ENCODE measurements around the gene CSRNP2.

CSRNP2 gene

DNA sequence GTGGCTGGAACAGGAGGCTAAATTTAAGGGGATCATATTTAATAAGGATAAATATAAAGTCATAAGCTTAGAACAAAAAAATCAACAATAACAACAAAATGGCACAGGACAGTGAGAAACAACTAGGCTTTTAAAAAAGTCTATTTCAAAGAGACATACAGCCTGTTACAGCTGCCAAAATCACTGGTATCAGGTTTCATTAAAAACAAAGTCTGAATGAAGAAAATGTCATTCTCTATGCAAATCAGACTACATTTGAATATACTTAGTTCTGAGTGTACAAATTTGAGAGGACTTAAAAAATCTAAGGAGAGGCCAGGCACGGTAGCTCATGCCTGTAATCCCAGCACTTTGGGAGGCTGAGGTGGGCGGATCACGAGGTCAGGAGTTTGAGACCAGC is 45.5 kb upstream of the CSRNP2 start:
- H3K36me3 ChIP-seq (replicated peaks; ENCODE audit: insufficient read depth, low read length): no peaks in the 10 kb centered on the region
- no peak overlapping the region for H3K4me3 ChIP-seq (ENCODE audit: low read length)
- H3F3A ChIP-seq (ENCODE audit: insufficient read depth, low read length): peaks cover 12% of the 10 kb centered on the region
- TF ChIP-seq EZH2 (optimal IDR thresholded peaks at IDR 0.05; ENCODE audit: low read depth, low read length): no peak
- TF ChIP-seq, protein P1, sequence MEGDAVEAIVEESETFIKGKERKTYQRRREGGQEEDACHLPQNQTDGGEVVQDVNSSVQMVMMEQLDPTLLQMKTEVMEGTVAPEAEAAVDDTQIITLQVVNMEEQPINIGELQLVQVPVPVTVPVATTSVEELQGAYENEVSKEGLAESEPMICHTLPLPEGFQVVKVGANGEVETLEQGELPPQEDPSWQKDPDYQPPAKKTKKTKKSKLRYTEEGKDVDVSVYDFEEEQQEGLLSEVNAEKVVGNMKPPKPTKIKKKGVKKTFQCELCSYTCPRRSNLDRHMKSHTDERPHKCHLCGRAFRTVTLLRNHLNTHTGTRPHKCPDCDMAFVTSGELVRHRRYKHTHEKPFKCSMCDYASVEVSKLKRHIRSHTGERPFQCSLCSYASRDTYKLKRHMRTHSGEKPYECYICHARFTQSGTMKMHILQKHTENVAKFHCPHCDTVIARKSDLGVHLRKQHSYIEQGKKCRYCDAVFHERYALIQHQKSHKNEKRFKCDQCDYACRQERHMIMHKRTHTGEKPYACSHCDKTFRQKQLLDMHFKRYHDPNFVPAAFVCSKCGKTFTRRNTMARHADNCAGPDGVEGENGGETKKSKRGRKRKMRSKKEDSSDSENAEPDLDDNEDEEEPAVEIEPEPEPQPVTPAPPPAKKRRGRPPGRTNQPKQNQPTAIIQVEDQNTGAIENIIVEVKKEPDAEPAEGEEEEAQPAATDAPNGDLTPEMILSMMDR (IDR thresholded peaks at IDR 0.05; ENCODE audit: low read length): no peak
- TF ChIP-seq EZH2phosphoT487 (IDR thresholded peaks at IDR 0.05; ENCODE audit: low read length): no peak
- H3K9me2 ChIP-seq (replicated peaks; ENCODE audit: insufficient read depth, low read length): no peaks in the 10 kb centered on the region
- peak overlapping the region; percentile 25 for H3K4me2 ChIP-seq (ENCODE audit: low read depth, low read length)
- no peaks in the 10 kb centered on the region for H3K79me2 ChIP-seq (ENCODE audit: low read length)
- no peak overlapping the region for H2AFZ ChIP-seq (ENCODE audit: low read length)
- no peaks in the 10 kb centered on the region for H4K20me1 ChIP-seq (ENCODE audit: insufficient read depth, low read length)
- no peak overlapping the region for H3K9ac ChIP-seq (ENCODE audit: low read length)
- peaks cover 27% of the 10 kb centered on the region for H3K4me1 ChIP-seq (ENCODE audit: low read length)
- H3K9me3 ChIP-seq (replicated peaks; ENCODE audit: insufficient read depth, low read length): no peaks in the 10 kb centered on the region
- peak; percentile 46 for DNase-seq
- H3K27ac ChIP-seq (ENCODE audit: low read length): peak overlapping the region; percentile 27; the same call in 1 of the 2 replicates
- no peaks in the 10 kb centered on the region for H3K27me3 ChIP-seq (replicated peaks; ENCODE audit: insufficient read depth, low read length)

DNA sequence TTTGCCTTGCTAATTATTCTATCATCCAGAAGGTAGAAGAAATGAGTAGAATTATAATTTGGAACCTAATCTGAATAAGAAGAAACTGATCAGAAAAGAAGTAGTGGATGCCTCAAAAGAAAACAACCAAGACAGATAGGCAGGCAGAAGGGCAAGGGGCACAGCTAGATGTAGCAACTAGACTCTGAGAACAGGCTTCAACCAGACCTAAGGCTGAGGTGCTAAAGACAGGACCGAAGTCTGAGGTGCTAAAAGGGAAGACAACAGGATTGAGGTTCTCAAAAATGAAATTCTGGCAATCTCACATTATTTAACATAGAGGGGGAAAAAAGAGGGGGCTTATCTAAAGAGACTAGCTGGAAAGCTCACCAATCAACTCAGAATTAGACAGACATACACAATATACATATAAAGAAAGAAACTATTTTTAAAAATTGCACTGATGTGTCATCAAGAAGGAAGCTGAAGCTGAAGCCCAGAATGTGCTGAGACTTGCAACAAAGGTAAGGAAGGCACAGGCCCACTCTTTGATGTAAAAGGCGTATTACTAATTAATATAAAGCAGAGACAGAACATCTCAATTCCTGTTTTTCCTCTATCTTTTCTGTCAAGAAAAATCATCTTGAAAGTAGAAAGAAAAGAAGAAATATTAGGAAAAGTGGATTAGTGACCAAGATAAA is 43.8 kb upstream of the CSRNP2 start:
- no peak for TF ChIP-seq EZH2 (optimal IDR thresholded peaks at IDR 0.05; ENCODE audit: low read depth, low read length)
- TF ChIP-seq EZH2phosphoT487 (IDR thresholded peaks at IDR 0.05; ENCODE audit: low read length): no peak
- TF ChIP-seq, protein P1 (IDR thresholded peaks at IDR 0.05; ENCODE audit: low read length): no peak
- Histone ChIP-seq H3K79me2 (ENCODE audit: low read length) (no peaks in the 10 kb centered on the region), H3K9ac (ENCODE audit: low read length) (peak overlapping the region; percentile 28), H3K4me1 (ENCODE audit: low read length) (peaks cover 27% of the 10 kb centered on the region), H4K20me1 (ENCODE audit: insufficient read depth, low read length) (no peaks in the 10 kb centered on the region), H3K36me3 (replicated peaks; ENCODE audit: insufficient read depth, low read length) (no peaks in the 10 kb centered on the region), H3K4me3 (ENCODE audit: low read length) (no peak overlapping the region), H3K4me2 (ENCODE audit: low read depth, low read length) (peak overlapping the region; percentile 48), H3K9me2 (replicated peaks; ENCODE audit: insufficient read depth, low read length) (no peaks in the 10 kb centered on the region), H3F3A (ENCODE audit: insufficient read depth, low read length) (peaks cover 12% of the 10 kb centered on the region), H3K27ac (ENCODE audit: low read length) (peak overlapping the region; percentile 70), H3K27me3 (replicated peaks; ENCODE audit: insufficient read depth, low read length) (no peaks in the 10 kb centered on the region), H3K9me3 (replicated peaks; ENCODE audit: insufficient read depth, low read length) (no peaks in the 10 kb centered on the region), H2AFZ (ENCODE audit: low read length) (peak overlapping the region; percentile 29)
- peak; percentile 75 for DNase-seq

DNA sequence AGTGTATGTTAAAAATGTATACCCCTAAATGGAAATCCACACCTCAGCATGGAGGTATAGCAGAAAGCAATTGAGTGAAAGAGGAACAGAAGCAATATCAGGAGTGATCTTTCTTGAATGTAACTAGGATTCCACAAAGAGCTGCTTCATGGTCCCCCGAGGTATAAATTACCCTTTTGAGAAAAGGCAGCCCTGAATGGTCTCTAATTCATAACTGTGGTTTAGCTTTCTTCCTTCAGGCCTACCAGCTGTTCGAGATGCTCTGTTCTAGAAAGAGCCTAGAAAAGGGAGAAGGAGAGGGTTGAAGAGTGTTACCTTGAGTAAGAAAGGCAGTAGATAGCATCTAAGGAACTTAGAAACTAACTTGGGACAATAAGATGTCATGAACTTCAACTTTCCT is 42.9 kb upstream of the CSRNP2 start:
- Histone ChIP-seq H3K9ac (ENCODE audit: low read length) (no peak overlapping the region), H3K79me2 (ENCODE audit: low read length) (no peaks in the 10 kb centered on the region), H3K4me2 (ENCODE audit: low read depth, low read length) (peak overlapping the region; percentile 6; the same call in 1 of the 2 replicates), H3K9me3 (replicated peaks; ENCODE audit: insufficient read depth, low read length) (no peaks in the 10 kb centered on the region), H3F3A (ENCODE audit: insufficient read depth, low read length) (peaks cover 12% of the 10 kb centered on the region), H4K20me1 (ENCODE audit: insufficient read depth, low read length) (no peaks in the 10 kb centered on the region), H2AFZ (ENCODE audit: low read length) (peak overlapping the region; percentile 28; the same call in 1 of the 2 replicates), H3K4me1 (ENCODE audit: low read length) (peaks cover 27% of the 10 kb centered on the region), H3K27me3 (replicated peaks; ENCODE audit: insufficient read depth, low read length) (no peaks in the 10 kb centered on the region), H3K36me3 (replicated peaks; ENCODE audit: insufficient read depth, low read length) (no peaks in the 10 kb centered on the region), H3K4me3 (ENCODE audit: low read length) (no peak overlapping the region), H3K27ac (ENCODE audit: low read length) (peak overlapping the region; percentile 70; the same call in 1 of the 2 replicates), H3K9me2 (replicated peaks; ENCODE audit: insufficient read depth, low read length) (no peaks in the 10 kb centered on the region)
- TF ChIP-seq, protein P1 (IDR thresholded peaks at IDR 0.05; ENCODE audit: low read length): no peak
- TF ChIP-seq EZH2 (optimal IDR thresholded peaks at IDR 0.05; ENCODE audit: low read depth, low read length): no peak
- TF ChIP-seq EZH2phosphoT487 (IDR thresholded peaks at IDR 0.05; ENCODE audit: low read length): no peak
- DNase-seq: peak; percentile 42
